IPS-18a (cell line): ENCODE results near the gene PTRH1.

Experiments used
- H3K27ac ChIP-seq: one replicate; pipeline ENCODE4 v1.5.1; 2013; ENCODE audit warnings: low read length
- H3K27me3 ChIP-seq: one replicate; pipeline ENCODE4 v1.6.1; 2013; ENCODE audit warnings: mild to moderate bottlenecking, low read length; ENCODE audit not compliant: control insufficient read depth, insufficient read depth
- H3K36me3 ChIP-seq: one replicate; pipeline ENCODE4 v1.6.1; 2013; ENCODE audit warnings: low read depth, low read length; ENCODE audit not compliant: control insufficient read depth
- H3K4me1 ChIP-seq: one replicate; pipeline ENCODE4 v1.6.1; 2013; ENCODE audit warnings: low read depth, low read length; ENCODE audit not compliant: control insufficient read depth
- H3K4me3 ChIP-seq: one replicate; pipeline ENCODE4 v1.5.1; 2013; ENCODE audit warnings: low read length
- H3K9ac ChIP-seq: one replicate; pipeline ENCODE4 v1.6.1; 2013; ENCODE audit warnings: mild to moderate bottlenecking, low read length, moderate library complexity
- H3K9me3 ChIP-seq: one replicate; pipeline ENCODE4 v1.6.1; 2013; ENCODE audit warnings: low read depth, low read length; ENCODE audit not compliant: control insufficient read depth

PTRH1 gene

DNA sequence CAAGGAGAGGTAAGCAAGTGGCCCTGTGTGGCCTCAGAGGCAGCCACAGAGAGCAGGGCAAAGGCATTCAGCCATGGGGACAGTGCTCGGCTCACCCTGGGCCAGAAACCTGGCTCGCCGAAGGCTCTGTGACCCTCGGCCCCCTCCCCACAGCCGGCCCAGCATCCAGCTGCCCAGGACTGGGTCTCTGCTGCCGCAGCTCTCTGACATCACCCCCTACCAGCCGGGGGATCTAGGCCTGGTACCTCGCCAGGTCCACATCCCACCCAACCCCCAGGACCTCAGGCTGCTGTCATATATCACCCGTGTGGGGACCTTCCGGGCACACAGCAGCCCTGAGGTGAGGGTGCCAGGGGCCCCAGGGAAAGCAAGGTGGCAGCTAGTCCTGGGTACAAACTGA lies 2.6 kb downstream of the PTRH1 start:
- Histone ChIP-seq H3K4me3 (no peak overlapping the region), H3K4me1 (peaks cover 5% of the 10 kb centered on the region), H3K27ac (no peak overlapping the region), H3K27me3 (peaks cover 5% of the 10 kb centered on the region), H3K9ac (no peak overlapping the region), H3K9me3 (no peaks in the 10 kb centered on the region), H3K36me3 (no peaks in the 10 kb centered on the region)

DNA sequence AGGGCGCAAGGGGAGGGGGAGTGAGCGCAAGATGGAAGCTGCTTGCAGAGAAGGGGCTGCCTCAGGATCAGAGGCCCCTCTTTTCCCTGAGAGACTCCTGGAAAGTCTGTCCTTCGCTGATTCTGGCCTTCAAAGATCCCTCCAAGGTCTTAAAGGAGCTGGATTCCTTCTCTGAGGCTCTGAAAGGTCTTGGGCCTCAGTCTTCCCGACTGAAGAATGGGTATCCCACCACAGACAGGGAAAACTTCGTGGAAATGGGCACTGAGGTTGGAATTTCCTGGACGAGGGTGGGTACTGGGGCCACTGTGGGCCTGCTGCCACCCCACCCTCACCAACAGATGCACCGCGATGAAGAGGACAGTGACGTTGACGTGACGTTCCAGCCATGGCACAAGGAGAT lies 3.1 kb downstream of the PTRH1 start:
- Histone ChIP-seq H3K4me3 (no peak overlapping the region), H3K36me3 (no peaks in the 10 kb centered on the region), H3K4me1 (peaks cover 5% of the 10 kb centered on the region), H3K27ac (no peak overlapping the region), H3K9me3 (no peaks in the 10 kb centered on the region), H3K9ac (no peak overlapping the region), H3K27me3 (peaks cover 5% of the 10 kb centered on the region)

DNA sequence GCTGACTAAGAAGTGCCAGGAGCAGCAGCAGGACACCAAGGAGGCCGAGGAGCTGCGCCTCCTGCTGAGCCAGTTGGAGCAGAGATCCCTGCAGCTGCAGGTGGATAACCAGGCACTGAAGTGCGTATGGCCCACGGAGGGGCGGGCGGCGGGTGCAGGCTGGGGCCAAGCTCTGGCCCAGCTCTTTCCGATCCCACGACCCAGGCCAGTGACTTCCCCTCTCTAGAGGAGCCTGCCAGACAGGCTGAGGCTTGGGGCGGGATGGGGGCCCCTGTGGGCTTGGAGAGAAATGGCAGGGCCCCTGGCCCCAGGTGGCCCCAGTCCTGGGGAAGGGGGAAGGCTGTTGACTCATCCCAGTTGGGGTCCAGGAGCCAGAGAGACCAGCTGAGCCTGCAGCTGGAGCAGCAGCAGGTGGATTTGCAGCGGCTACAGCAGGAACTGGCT lies 3.6 kb downstream of the PTRH1 start:
- Histone ChIP-seq H3K27ac (no peak overlapping the region), H3K9ac (no peak overlapping the region), H3K27me3 (peaks cover 5% of the 10 kb centered on the region), H3K9me3 (no peaks in the 10 kb centered on the region), H3K36me3 (no peaks in the 10 kb centered on the region), H3K4me3 (no peak overlapping the region), H3K4me1 (peaks cover 5% of the 10 kb centered on the region)

DNA sequence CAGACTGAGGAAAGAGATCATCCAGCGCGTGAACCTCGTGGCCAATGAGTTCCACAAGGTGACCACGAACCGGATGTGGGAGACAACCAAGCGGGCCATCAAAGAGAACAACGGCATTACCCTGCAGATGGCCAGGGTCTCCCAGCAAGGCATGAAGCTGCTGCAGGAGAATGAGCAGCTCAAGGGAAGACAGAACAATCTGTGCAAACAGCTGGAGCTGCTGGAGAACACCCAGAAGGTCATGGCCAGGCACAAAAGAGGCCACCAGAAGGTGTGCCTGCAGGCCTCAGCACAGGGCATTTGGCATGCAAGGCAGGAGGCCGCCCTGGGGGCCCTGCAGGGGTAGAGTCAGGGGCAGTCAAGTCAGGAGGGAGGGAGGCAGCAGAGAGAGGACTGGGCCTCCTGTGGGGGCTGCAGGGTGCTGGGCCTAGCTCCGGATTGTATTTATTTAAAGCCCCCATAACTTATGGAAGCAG lies 4.2 kb downstream of the PTRH1 start:
- Histone ChIP-seq H3K27me3 (peaks cover 5% of the 10 kb centered on the region), H3K9ac (no peak overlapping the region), H3K4me1 (peaks cover 4% of the 10 kb centered on the region), H3K27ac (no peak overlapping the region), H3K36me3 (no peaks in the 10 kb centered on the region), H3K4me3 (no peak overlapping the region), H3K9me3 (no peaks in the 10 kb centered on the region)

DNA sequence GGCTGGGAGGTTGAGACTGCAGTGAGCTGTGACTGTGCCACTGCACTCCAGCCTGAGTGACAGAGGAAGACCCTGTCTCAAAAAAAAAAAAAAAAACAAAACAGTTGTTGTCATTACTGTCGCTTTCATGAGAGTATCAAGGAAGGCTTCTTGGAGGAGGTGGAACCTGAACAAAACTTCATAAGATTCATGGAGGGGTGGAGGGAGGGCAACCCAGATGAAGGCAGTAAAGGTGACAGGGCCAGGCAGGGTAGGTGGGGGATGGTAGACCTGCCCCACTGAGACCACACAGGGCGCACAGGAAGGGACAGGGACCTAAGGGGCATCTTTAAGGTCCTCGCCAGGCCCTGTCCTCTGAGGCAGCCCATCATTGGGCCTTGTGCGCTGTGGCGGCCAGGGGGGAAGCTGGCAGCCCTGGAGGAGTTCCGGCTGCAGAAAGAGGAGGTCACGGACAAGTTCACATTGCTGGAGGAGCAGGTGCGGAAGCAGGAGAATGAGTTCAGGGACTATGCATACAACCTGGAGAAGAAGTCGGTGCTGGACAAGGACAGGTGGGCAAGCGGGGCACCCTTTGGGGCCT lies 5.2 kb downstream of the PTRH1 start:
- no peaks in the 10 kb centered on the region for H3K36me3 ChIP-seq
- H3K27me3 ChIP-seq, result peaks cover 5% of the 10 kb centered on the region
- H3K4me1 ChIP-seq, result no peaks in the 10 kb centered on the region
- no peak overlapping the region for H3K27ac ChIP-seq
- no peaks in the 10 kb centered on the region for H3K9me3 ChIP-seq
- no peak overlapping the region for H3K4me3 ChIP-seq
- H3K9ac ChIP-seq, result no peak overlapping the region

DNA sequence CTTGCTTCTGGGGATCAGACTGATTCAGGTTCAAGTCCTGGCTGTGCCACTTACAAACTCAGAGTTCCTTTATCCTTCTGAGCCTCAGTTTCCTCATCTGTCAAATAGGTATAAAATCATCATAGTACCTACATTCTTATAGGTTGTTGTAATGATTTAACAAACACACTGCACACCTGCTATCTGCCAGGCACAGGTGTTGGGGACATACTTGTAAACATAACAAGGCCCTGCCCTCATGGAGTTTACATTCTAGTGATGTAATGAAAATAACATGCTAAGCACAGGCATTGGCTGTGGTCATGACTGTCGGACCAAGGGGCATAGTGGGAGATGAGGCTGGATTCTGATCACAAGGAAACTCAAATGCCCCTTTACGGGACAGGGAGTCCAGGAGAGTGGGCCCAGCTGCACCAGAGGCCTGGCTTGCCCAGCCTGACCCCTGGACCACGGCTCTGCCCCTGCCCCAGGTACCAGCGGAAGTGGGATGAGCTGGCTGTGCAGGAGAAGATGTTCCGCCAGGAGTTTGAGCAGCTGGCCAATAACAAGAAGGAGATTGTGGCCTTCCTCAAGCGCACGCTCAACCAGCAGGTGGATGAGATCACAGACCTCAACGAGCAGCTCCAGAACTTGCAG lies 6.4 kb downstream of the PTRH1 start:
- Histone ChIP-seq H3K27me3 (no peaks in the 10 kb centered on the region), H3K4me3 (no peak overlapping the region), H3K4me1 (no peaks in the 10 kb centered on the region), H3K36me3 (no peaks in the 10 kb centered on the region), H3K27ac (no peak overlapping the region), H3K9me3 (no peaks in the 10 kb centered on the region), H3K9ac (no peak overlapping the region)

DNA sequence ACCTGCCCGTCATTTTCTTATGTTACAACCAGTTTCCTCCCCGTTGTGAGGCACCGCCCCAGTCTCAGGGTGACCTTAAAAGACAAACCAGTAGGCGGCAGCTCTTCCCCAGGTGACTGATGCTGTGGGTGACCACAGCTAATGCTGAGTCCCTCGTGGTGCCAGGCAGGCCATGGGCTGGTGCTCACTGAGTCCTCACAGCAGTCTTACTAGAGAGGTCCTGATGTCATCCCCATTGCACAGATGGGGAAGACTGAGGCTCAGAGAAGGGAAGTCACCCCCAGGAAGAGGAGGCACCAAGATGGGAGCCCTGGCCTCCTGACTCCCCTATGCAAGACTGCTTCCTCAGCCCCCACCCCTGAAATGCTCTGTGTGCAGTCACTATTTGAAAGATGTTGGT lies 7.7 kb downstream of the PTRH1 start:
- H3K4me1 ChIP-seq, result no peaks in the 10 kb centered on the region
- H3K4me3 ChIP-seq, result no peak overlapping the region
- no peaks in the 10 kb centered on the region for H3K36me3 ChIP-seq
- no peak overlapping the region for H3K9ac ChIP-seq
- H3K27ac ChIP-seq, result no peak overlapping the region
- H3K9me3 ChIP-seq, result no peaks in the 10 kb centered on the region
- no peaks in the 10 kb centered on the region for H3K27me3 ChIP-seq

DNA sequence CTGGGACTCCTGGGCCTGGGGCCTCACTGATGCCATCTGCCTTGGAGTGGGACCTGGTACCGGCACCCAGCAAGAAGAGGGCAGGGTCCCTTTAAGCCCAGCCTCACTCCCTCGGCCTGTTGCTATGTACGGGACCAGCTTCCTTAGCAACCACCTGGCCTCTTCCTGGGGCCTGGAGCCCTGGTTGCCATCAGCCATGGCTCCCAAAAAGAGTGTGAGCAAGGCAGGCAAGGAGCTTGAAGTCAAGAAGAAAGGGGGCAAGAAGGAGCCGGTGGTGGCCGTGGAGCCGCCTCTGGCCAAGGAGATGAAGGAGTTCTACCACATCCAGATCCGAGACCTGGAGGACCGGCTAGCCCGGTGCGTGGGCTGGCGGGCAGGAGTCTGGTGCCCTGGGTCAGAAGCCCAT lies 8.6 kb downstream of the PTRH1 start, which contains the start of gene CFAP157:
Gene CFAP157, plus strand, starts transcription at position 153 of the 406 bp plus-strand sequence. Its CDS starts 44 bp downstream, at position 197.
- Histone ChIP-seq H3K4me3 (no peak within 1 kb of the TSS), H3K9ac (no peak within 1 kb of the TSS), H3K27me3 (no peaks in the 10 kb centered on the region), H3K9me3 (no peaks in the 10 kb centered on the region), H3K4me1 (no peaks in the 10 kb centered on the region), H3K36me3 (no peaks in the 10 kb centered on the region), H3K27ac (no peak within 1 kb of the TSS)

DNA sequence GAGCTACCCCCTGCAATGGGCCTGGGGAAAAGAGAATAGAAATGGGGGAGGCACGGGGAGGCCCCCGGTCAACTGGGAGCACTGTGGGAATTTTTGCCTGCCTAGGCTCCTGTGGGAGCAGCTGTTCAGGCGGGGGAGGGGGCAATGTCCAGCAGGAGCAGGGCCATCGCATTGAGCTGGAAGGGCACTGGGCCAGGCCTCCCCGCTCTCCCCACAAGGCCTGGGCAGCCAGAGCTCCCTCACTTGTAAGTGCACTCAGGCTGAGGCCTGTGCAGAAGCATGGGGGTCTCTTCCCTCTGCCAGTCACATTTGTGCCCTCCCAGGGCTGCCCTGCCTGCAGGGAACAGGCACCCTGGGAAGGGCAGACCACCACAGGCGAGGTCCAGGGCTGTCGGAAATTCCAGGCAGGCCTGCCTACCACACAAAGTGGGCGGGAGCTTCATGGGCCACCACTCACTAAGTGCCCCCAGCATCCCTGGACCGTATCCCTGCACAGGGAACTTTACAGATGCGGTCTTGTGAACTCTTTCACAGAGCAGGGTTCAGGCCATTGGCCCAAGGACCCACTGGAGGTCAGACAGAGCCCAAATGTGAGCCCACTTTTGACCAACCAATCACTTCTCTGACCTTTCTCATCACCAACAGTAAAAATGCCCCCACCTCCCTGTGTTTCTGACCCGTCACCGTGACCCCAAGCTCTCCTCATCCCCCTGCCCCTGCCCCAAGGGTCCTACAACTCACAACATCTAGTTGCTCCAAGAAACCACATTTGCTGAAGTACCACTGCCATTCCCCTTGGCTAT lies 9.7 kb downstream of the PTRH1 start:
- no peaks in the 10 kb centered on the region for H3K36me3 ChIP-seq
- H3K4me1 ChIP-seq, result no peaks in the 10 kb centered on the region
- H3K9ac ChIP-seq, result no peak overlapping the region
- H3K27me3 ChIP-seq, result no peaks in the 10 kb centered on the region
- H3K27ac ChIP-seq, result no peak overlapping the region
- no peak overlapping the region for H3K4me3 ChIP-seq
- H3K9me3 ChIP-seq, result no peaks in the 10 kb centered on the region

DNA sequence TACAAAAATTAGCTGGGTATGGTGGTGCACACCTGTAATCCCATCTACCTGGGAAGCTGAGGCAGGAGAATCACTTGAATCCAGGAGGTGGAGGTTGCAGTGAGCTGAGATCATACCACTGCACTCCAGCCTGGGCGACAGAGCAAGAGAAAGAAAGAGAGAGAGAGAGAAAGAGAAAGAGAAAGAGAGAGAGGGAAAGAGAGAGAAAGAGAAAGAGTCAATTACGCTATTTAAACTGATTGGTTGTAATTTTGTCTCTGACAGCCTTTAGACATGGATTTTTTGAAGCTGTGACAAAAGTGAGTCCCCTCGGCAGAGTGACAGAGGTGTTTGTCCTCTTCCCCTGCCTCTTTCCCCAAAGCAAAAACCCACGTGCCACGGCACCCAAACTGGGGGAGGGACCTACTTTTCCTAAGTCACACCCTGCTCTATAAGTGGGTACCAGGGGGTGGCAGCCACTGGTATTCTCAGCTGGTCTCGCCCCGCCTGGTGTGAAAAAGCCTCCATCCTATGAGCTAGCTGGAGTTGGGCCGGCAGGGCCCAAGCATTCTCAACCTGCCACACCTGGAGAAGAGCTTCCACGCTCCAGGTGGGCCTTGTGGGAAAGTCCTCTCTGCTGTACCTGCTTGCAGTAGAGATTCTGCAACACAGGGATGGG lies 12.0 kb downstream of the PTRH1 start:
- H3K27me3 ChIP-seq, result no peaks in the 10 kb centered on the region
- no peak overlapping the region for H3K4me3 ChIP-seq
- H3K9ac ChIP-seq, result no peak overlapping the region
- H3K4me1 ChIP-seq, result no peaks in the 10 kb centered on the region
- H3K27ac ChIP-seq, result no peak overlapping the region
- no peaks in the 10 kb centered on the region for H3K9me3 ChIP-seq
- no peaks in the 10 kb centered on the region for H3K36me3 ChIP-seq

DNA sequence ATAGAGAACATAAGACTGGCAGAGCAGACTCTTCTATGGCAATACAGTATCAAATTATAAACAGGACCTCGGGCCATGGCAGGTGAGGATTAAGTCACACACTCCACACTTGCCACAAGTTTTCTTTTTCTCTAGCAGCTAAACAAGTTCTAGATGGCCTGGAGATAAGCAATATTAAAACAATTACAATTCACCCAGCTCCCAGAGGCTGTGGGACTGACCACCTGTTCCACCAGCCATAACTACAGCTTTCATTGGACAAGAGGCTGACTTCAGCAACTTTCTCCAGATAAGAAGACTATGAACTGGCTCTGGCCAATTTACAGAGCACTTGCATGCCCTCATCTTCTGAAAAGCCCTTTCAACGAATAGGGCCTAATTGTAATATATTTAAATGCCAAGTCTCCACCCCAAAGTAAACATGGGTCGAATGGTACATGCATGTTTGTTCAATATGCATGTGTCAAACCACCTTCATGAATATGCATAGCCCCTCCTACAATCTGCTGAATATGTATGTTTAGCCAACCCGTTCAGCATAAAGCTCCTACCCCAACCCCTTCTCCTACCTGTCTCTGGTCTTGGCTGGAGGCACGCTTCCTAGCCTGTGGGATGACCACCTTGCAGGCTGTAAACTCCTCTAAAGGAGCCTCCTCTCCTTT lies 14.7 kb downstream of the PTRH1 start:
- H3K4me3 ChIP-seq, result no peak overlapping the region
- no peak overlapping the region for H3K27ac ChIP-seq
- H3K36me3 ChIP-seq, result no peaks in the 10 kb centered on the region
- no peak overlapping the region for H3K9ac ChIP-seq
- no peaks in the 10 kb centered on the region for H3K27me3 ChIP-seq
- H3K9me3 ChIP-seq, result no peaks in the 10 kb centered on the region
- no peaks in the 10 kb centered on the region for H3K4me1 ChIP-seq
